Heart left ventricle (tissue), 13 donors: ENCODE data around the gene TPPP.

Experiments
- CTCF ChIP-seq, 12 donors: fragments of 200-600 bp; sonication (generic) in 4 of 12; IDR thresholded peaks; one replicate each; pipeline versions ENCODE4 v1.5.0 to v1.8.0; 2018 to 2022; ENCODE audit warnings: antibody characterized with exemption in 12 of 12, mild to moderate bottlenecking in 5 of 12
- POLR2A ChIP-seq, 2 donors: fragments of 450-650 bp; IDR thresholded peaks; one replicate each; pipeline ENCODE4 v1.6.1; 2017; ENCODE audit warnings: antibody characterized with exemption in 2 of 2, mild to moderate bottlenecking in 2 of 2, moderate library complexity in 2 of 2
- donor health status: ischemic (EF 13 %, LVEDD 7.1; RV severe dilation, severe dysfunction).
- donor health status: DM: no; HTN: yes; CAD: no.
- donor health status: DM: no; HTN: no; CAD: no.
- donor health status: ischemic (EF 25% LVEDD 6.9; RV normal size, moderate dysfunction).
- donor health status: ischemic (EF 25% LVEDD 5.7; RV mildly dilated, moderate dysfunction).
- donor health status: ischemic (EF 35%, LVEDD 5.7; RV mildly dilated, moderate dysfunction).
- donor health status: nonischemic (EF 11% LVEDD 7.7; RV severe dilation, severe dysfunction).
- donor health status: DM: yes; HTN: yes; CAD: no.
- donor health status: PGD.
- donor health status: ischemic (EF 29% LVEDD 5.4; RV normal size, mild dysfunction).
- donor health status: nonischemic (EF 23%, LVEDD 6.1; RV moderate dilation, normal function).

- TF ChIP-seq POLR2A (IDR thresholded peaks at IDR 0.05), result no peak
- TF ChIP-seq CTCF (IDR thresholded peaks at IDR 0.05), result no peak
Measured at GRCh38 chr5:611731-612486, 81.2 kb downstream of the TPPP start, which contains the start of gene CEP72.
